PC-9 (cell line): Measurements from ENCODE around the gene NCBP1. TPM values are rescaled to one million over a fixed set of nuclear protein-coding genes. Genes with fewer than 3 reads are reported as not detected.

ENCODE experiments used
- BruUV-seq: library from RNA; stranded (reverse); fragments of 400-500 nt; replicated peaks from 2 replicates; lab custom pipeline; 2021; lab: Mats Ljungman, UMichigan
- CTCF ChIA-PET: fragments of 300-600 bp; sonication (Branson Sonifier 250); formaldehyde crosslinking; loops from one replicate; lab custom pipeline; 2022; ENCODE audit warnings: antibody characterized with exemption; lab: Charles Lee
- POLR2A ChIA-PET: fragments of 300-600 bp; sonication (Branson Sonifier 250); formaldehyde crosslinking; loops from one replicate; lab custom pipeline; 2022; ENCODE audit warnings: antibody characterized with exemption; ENCODE audit not compliant: unreplicated experiment; lab: Charles Lee
- DNase-seq, 2 experiments: peaks; one replicate each; pipeline versions ENCODE4 v3.0.0 to v3.0.0-alpha.2; 2015 to 2022; ENCODE audit warnings: mixed read lengths in 1 of 2
- H2AFZ ChIP-seq: fragments of 200-600 bp; sonication (generic); 2 replicates; pipeline ENCODE4 v1.8.1; 2017; ENCODE audit warnings: antibody characterized with exemption
- H3F3A ChIP-seq: fragments of 200-600 bp; sonication (generic); 2 replicates; pipeline ENCODE4 v1.8.1; 2017; ENCODE audit warnings: antibody characterized with exemption, mild to moderate bottlenecking, low read depth; ENCODE audit not compliant: insufficient read depth
- H3K27ac ChIP-seq: fragments of 200-600 bp; sonication (generic); 2 replicates; pipeline ENCODE4 v1.6.1; 2016; ENCODE audit warnings: mixed run types
- H3K27me3 ChIP-seq: fragments of 200-600 bp; sonication (generic); 2 replicates; pipeline ENCODE4 v1.6.1; 2016; ENCODE audit warnings: low read depth, mixed run types; ENCODE audit not compliant: insufficient read depth
- H3K36me3 ChIP-seq: fragments of 200-600 bp; sonication (generic); 2 replicates; pipeline ENCODE4 v1.6.1; 2016; ENCODE audit warnings: low read depth, mixed run types
- H3K4me1 ChIP-seq: fragments of 200-600 bp; sonication (generic); replicated peaks from 2 replicates; pipeline ENCODE4 v1.6.1; 2016; ENCODE audit warnings: mixed run types; ENCODE audit not compliant: insufficient read depth
- H3K4me2 ChIP-seq: fragments of 200-600 bp; sonication (generic); 2 replicates; pipeline ENCODE4 v1.6.1; 2017; ENCODE audit warnings: mixed run types
- H3K4me3 ChIP-seq: fragments of 200-600 bp; sonication (generic); 2 replicates; pipeline ENCODE4 v1.6.1; 2016; ENCODE audit warnings: mixed run types
- H3K79me2 ChIP-seq: fragments of 200-600 bp; sonication (generic); 2 replicates; pipeline ENCODE4 v1.6.1; 2017; ENCODE audit warnings: low read depth, mixed run types
- H3K9me2 ChIP-seq: fragments of 200-600 bp; sonication (generic); 2 replicates; pipeline ENCODE4 v1.8.1; 2017; ENCODE audit warnings: mild to moderate bottlenecking; ENCODE audit not compliant: insufficient read depth
- H3K9me3 ChIP-seq: fragments of 200-600 bp; sonication (generic); 2 replicates; pipeline ENCODE4 v1.8.1; 2016; ENCODE audit warnings: low read depth; ENCODE audit not compliant: insufficient read depth
- H4K20me1 ChIP-seq: fragments of 200-600 bp; sonication (generic); 2 replicates; pipeline ENCODE4 v1.8.1; 2017; ENCODE audit not compliant: insufficient read depth
- intact Hi-C: fragments of 100-400 bp; cut with micrococcal nuclease; formaldehyde crosslinking; loops from one replicate; pipeline ENCODE4 v1.10.0; 2022; ENCODE audit not compliant: unreplicated experiment
- total RNA-seq: library from RNA; stranded (reverse); gene quantifications from 2 replicates; pipeline ENCODE4 v1.2.3, GENCODE V29; 2021
- TF ChIP-seq, protein P1 (sequence below): fragments of 200-600 bp; sonication (generic); conservative IDR thresholded peaks from 2 replicates; pipeline ENCODE4 v1.6.1; 2017; ENCODE audit warnings: mixed run types, antibody characterized with exemption, mild to moderate bottlenecking, moderate library complexity

The NCBP1 gene
- total RNA-seq, 1 experiment from 2014 or later: 40.2 TPM

DNA sequence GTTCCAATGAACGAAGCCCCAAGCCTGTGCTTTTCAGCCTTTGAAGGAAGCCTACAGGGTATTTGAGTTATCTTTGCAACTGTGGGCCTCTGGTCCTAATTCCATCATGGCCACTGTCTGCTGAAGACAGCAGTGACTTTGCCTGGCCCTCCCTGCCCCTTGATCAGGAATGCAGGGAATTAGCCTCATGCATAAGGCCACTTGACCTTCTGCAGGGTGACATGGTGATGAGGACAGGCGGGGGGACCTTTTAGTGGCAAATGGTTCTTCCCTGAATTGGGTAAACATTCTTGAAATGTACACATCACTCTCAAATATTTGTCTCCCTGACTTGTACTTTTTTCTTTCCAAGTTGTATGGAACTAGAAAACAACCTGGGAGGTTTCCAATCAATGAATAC, 88.7 kb downstream of the NCBP1 start:
- no TSS peak for BruUV-seq
- Histone ChIP-seq H3K9me3 (0 out of 2 replicates have a peak, but pooled peaks cover 3% of the 10 kb centered on the region), H4K20me1 (no peaks in the 10 kb centered on the region), H3K36me3 (no peaks in the 10 kb centered on the region), H3K4me3 (no peak overlapping the region), H3K27me3 (no peaks in the 10 kb centered on the region), H3K4me1 (peaks cover 8% of the 10 kb centered on the region; the same call in 1 of the 2 replicates), H2AFZ (no peak overlapping the region), H3K27ac (no peak overlapping the region), H3K79me2 (no peaks in the 10 kb centered on the region), H3F3A (no peaks in the 10 kb centered on the region), H3K9me2 (no peaks in the 10 kb centered on the region), H3K4me2 (no peak overlapping the region)
- intact Hi-C loops: no loop called here
- CTCF ChIA-PET: no interaction called here
- TF ChIP-seq, protein P1, sequence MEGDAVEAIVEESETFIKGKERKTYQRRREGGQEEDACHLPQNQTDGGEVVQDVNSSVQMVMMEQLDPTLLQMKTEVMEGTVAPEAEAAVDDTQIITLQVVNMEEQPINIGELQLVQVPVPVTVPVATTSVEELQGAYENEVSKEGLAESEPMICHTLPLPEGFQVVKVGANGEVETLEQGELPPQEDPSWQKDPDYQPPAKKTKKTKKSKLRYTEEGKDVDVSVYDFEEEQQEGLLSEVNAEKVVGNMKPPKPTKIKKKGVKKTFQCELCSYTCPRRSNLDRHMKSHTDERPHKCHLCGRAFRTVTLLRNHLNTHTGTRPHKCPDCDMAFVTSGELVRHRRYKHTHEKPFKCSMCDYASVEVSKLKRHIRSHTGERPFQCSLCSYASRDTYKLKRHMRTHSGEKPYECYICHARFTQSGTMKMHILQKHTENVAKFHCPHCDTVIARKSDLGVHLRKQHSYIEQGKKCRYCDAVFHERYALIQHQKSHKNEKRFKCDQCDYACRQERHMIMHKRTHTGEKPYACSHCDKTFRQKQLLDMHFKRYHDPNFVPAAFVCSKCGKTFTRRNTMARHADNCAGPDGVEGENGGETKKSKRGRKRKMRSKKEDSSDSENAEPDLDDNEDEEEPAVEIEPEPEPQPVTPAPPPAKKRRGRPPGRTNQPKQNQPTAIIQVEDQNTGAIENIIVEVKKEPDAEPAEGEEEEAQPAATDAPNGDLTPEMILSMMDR: no peak
- POLR2A ChIA-PET: interaction anchor here (0.5 kb wide), 1 partner anchor 315 kb away, joined by 3 read pairs; no protein-coding TSS in a partner anchor
- no peak for DNase-seq

Other genes with a start within 250 kb of the NCBP1 start
- gene TDRD7, start 221.7 kb upstream of the NCBP1 start, total RNA-seq: 11.9 and 14.2 TPM in 2 replicates
- 6.8 and 7.1 TPM in 2 replicates for gene TMOD1, start 132.2 kb upstream of the NCBP1 start, total RNA-seq
- gene TSTD2, start 453 bp upstream of the NCBP1 start, total RNA-seq: 17.0 and 19.3 TPM in 2 replicates
- 11.6 and 17.4 TPM in 2 replicates for gene XPA, start 63.5 kb downstream of the NCBP1 start, total RNA-seq
- gene FOXE1, start 219.4 kb downstream of the NCBP1 start, total RNA-seq: 5.7 and 7.7 TPM in 2 replicates